ENCODE data around the gene SOAT2. TPM values are rescaled to one million over a fixed set of nuclear protein-coding genes. Genes with fewer than 3 reads are reported as not detected.

The SOAT2 gene, protein sequence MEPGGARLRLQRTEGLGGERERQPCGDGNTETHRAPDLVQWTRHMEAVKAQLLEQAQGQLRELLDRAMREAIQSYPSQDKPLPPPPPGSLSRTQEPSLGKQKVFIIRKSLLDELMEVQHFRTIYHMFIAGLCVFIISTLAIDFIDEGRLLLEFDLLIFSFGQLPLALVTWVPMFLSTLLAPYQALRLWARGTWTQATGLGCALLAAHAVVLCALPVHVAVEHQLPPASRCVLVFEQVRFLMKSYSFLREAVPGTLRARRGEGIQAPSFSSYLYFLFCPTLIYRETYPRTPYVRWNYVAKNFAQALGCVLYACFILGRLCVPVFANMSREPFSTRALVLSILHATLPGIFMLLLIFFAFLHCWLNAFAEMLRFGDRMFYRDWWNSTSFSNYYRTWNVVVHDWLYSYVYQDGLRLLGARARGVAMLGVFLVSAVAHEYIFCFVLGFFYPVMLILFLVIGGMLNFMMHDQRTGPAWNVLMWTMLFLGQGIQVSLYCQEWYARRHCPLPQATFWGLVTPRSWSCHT
- total RNA-seq (ENCODE audit: low replicate concordance) = not detected in 2 replicates

DNA sequence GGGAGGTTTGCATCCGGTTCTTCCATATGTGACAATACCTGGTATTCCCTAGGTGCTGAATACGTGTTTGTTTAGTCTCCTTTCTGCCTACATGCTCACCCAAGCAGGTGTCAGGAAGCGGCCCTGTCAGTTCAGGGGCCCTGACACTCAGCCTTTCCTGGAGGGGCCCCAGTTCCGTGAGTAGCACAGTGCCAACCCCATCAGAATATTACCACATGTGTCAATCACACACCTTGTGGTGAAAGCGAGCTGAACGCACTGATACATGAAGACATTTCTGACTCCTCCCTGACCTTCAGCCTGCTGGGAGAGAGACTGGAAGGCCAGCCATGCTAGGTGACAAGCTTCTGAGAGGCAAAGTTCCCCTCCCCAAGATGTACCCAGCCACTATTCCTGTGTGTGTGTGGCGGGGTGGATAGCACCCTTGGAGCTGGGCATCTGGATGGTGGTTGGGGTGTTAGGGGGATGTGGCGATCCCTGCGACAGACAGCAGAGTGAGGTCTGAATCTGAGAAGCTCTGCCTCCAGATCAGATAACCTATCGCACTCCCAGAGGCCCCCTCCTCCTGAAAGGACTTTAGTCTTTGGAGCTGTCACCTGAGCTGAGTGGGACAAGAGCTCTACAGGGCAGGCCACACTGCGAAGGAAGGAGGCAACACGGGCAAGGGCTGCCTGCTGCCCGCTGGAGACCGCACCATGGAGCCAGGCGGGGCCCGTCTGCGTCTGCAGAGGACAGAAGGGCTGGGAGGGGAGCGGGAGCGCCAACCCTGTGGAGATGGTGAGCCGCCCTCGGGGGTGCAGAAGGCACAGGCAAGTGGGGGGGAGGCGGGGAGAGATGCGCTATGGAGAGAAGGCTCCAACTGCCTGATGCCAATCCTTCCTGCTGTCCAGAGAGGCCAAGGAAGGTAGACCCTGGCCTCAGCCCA is at the start of gene SOAT2:
Gene SOAT2, plus strand, starts transcription at position 604 of the 925 bp plus-strand sequence. Its CDS starts 92 bp downstream, at position 696.
- Mint-ChIP-seq H3K4me3 (no peak within 1 kb of the TSS), H3K27ac (no peak within 1 kb of the TSS), H3K36me3 (no peaks in the 10 kb centered on the region), H3K27me3 (ENCODE audit: insufficient read depth, low read depth) (peaks cover 20% of the 10 kb centered on the region), H3K9me3 (no peaks in the 10 kb centered on the region), H3K4me1 (peaks cover 50% of the 10 kb centered on the region)
- no peak for DNase-seq (ENCODE audit: low spot score)
- no peak within 1 kb of the TSS for H3K27ac ChIP-seq
- H3K27me3 ChIP-seq = peaks cover 13% of the 10 kb centered on the region
- no peaks in the 10 kb centered on the region for H3K9me3 ChIP-seq (ENCODE audit: low read depth)
- no peaks in the 10 kb centered on the region for H4K20me1 ChIP-seq (ENCODE audit: low read depth)
- H3K9ac ChIP-seq = no peak within 1 kb of the TSS
- no peaks in the 10 kb centered on the region for H3K36me3 ChIP-seq
- H3K4me1 ChIP-seq = peaks cover 5% of the 10 kb centered on the region
- H3K79me2 ChIP-seq (ENCODE audit: low read depth) = no peaks in the 10 kb centered on the region
- TF ChIP-seq EZH2phosphoT487 (IDR thresholded peaks at IDR 0.05) = no peak
- H3K4me3 ChIP-seq = no peak within 1 kb of the TSS
- H2AFZ ChIP-seq (replicated peaks) = no peak within 1 kb of the TSS
- no peak within 1 kb of the TSS for H3K4me2 ChIP-seq
- H3F3A ChIP-seq (ENCODE audit: low read depth) = no peaks in the 10 kb centered on the region

DNA sequence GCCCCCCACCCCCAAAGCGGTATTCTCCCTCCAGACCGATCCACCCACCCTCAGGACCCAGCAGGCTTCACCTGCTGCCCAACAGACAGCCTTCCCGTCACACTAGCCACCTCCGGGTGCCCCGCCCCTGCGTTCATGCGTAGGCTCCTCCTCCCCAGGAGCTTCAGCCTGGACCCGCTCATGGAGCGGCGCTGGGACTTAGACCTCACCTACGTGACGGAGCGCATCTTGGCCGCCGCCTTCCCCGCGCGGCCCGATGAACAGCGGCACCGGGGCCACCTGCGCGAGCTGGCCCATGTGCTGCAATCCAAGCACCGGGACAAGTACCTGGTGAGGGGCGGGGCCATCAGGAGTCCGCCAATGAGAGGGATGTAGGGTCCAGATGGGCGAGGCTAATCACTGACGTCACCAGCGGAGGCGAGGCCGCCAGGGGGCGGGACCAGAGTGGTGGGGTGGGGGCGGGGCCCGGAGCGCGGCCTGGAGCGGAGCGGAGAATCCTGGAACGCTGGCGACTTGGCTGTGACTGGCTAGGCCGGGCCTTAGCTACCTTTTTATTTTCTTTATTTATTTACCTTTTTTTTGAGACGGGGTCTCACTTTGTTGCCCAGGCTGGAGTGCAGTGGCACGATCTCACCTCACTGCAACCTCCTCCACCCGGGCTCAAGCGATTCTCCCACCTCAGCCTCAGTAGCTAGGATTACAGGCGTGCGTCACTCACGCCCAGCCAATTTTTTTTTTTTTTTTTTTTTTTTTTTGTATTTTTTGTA is 49.0 kb upstream of the SOAT2 start:
- Histone ChIP-seq H3K9me3 (ENCODE audit: low read depth) (no peaks in the 10 kb centered on the region), H2AFZ (replicated peaks) (peak overlapping the region; percentile 98), H3K9ac (no peak overlapping the region), H4K20me1 (ENCODE audit: low read depth) (peaks cover 13% of the 10 kb centered on the region), H3K4me1 (peaks cover 22% of the 10 kb centered on the region), H3K79me2 (ENCODE audit: low read depth) (no peaks in the 10 kb centered on the region), H3K4me3 (peak overlapping the region; percentile 83), H3F3A (ENCODE audit: low read depth) (peaks cover 7% of the 10 kb centered on the region), H3K27ac (no peak overlapping the region), H3K4me2 (peak overlapping the region; percentile 75), H3K27me3 (peaks cover 11% of the 10 kb centered on the region), H3K36me3 (no peaks in the 10 kb centered on the region)
- Mint-ChIP-seq H3K36me3 (no peaks in the 10 kb centered on the region), H3K27me3 (ENCODE audit: insufficient read depth, low read depth) (peaks cover 21% of the 10 kb centered on the region), H3K4me3 (peak overlapping the region; percentile 94), H3K27ac (peak overlapping the region; percentile 42), H3K4me1 (peaks cover 33% of the 10 kb centered on the region), H3K9me3 (no peaks in the 10 kb centered on the region)
- peak; percentile 98 for DNase-seq (ENCODE audit: low spot score)
- TF ChIP-seq EZH2 (IDR thresholded peaks at IDR 0.05) = no peak
- TF ChIP-seq, protein P1, sequence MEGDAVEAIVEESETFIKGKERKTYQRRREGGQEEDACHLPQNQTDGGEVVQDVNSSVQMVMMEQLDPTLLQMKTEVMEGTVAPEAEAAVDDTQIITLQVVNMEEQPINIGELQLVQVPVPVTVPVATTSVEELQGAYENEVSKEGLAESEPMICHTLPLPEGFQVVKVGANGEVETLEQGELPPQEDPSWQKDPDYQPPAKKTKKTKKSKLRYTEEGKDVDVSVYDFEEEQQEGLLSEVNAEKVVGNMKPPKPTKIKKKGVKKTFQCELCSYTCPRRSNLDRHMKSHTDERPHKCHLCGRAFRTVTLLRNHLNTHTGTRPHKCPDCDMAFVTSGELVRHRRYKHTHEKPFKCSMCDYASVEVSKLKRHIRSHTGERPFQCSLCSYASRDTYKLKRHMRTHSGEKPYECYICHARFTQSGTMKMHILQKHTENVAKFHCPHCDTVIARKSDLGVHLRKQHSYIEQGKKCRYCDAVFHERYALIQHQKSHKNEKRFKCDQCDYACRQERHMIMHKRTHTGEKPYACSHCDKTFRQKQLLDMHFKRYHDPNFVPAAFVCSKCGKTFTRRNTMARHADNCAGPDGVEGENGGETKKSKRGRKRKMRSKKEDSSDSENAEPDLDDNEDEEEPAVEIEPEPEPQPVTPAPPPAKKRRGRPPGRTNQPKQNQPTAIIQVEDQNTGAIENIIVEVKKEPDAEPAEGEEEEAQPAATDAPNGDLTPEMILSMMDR (IDR thresholded peaks at IDR 0.05) = no peak
- TF ChIP-seq EZH2phosphoT487 (IDR thresholded peaks at IDR 0.05) = no peak

DNA sequence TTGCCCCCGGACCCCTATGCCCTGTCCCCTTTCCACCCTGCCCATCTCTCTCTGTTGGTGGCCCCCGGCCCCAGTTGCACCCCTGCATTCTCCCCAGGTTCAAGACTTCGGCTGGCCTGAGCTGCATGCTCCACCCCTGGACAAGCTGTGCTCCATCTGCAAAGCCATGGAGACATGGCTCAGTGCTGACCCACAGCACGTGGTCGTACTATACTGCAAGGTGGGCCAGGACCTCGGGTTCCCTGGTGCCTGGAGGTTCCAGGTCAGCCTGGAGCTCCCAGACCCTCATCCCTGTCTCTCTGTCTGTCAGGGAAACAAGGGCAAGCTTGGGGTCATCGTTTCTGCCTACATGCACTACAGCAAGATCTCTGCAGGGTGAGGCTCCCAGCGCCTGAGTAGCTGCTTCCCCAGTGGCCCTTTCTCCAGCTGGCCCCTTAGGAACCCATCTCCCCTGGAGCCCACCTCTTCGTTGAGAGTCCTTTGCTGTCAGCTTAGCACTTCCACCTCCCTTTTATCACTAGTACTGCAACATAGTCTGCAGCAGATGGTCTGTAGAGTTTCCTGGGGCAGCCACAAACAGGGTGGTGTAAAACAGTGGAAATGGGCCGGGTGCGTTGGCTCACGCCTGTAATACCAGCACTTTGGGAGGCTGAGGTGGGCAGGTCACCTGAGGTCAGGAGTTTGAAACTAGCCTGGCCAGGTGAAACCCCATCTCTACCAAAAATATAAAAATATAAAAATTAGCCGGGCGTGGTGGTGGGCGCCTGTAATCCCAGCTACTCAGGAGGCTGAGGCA is 47.6 kb upstream of the SOAT2 start:
- no peaks in the 10 kb centered on the region for H3K79me2 ChIP-seq (ENCODE audit: low read depth)
- H3K4me2 ChIP-seq = no peak overlapping the region
- no peaks in the 10 kb centered on the region for H3K36me3 ChIP-seq
- no peak overlapping the region for H3K9ac ChIP-seq
- H3K27ac ChIP-seq = no peak overlapping the region
- peaks cover 11% of the 10 kb centered on the region for H3K27me3 ChIP-seq
- no peaks in the 10 kb centered on the region for H3F3A ChIP-seq (ENCODE audit: low read depth)
- Mint-ChIP-seq H3K4me3 (peak overlapping the region; percentile 78), H3K9me3 (no peaks in the 10 kb centered on the region), H3K4me1 (peaks cover 23% of the 10 kb centered on the region), H3K27ac (no peak overlapping the region), H3K27me3 (ENCODE audit: insufficient read depth, low read depth) (peaks cover 21% of the 10 kb centered on the region), H3K36me3 (no peaks in the 10 kb centered on the region)
- H3K4me3 ChIP-seq = no peak overlapping the region
- H2AFZ ChIP-seq (replicated peaks) = no peak overlapping the region
- H4K20me1 ChIP-seq (ENCODE audit: low read depth) = peaks cover 9% of the 10 kb centered on the region
- TF ChIP-seq, protein P1 (IDR thresholded peaks at IDR 0.05) = no peak
- no peak for TF ChIP-seq EZH2phosphoT487 (IDR thresholded peaks at IDR 0.05)
- peaks cover 8% of the 10 kb centered on the region for H3K4me1 ChIP-seq
- no peak for DNase-seq (ENCODE audit: low spot score)
- H3K9me3 ChIP-seq (ENCODE audit: low read depth) = no peaks in the 10 kb centered on the region
